ENCODE data around the gene ANGPT4.

DNA sequence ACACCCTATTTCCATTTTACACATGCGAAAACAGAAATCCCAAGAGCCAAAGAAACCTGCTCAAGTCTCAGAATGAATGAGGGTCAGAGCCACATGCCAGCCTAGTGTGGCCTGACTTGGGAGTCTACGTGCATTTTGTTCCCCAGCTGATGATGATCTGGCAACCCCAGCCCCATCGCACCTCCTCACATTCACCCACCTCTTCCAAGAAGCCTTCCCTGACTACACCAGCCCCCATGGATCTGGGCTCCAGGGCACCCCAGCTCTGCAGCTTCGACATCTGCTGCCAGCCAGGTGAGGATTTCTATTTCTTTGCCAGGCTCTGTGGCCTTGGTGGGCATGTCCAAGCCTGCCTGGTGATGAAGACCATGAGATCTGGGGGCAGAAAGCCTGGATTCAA lies 41.0 kb downstream of the ANGPT4 start:
- TF ChIP-seq EZH2 (IDR thresholded peaks at IDR 0.05) (no peak), POLR2AphosphoS5 (IDR thresholded peaks at IDR 0.05; ENCODE audit: borderline replicate concordance, low read depth, low read length) (no peak), FOXP2 (optimal IDR thresholded peaks at IDR 0.05; ENCODE audit: control extremely low read depth, extremely low read length, insufficient read depth) (no peak)

All from SK-N-MC (cell line).